GM12878 (cell line): ENCODE measurements around the gene PALD1. TPM values are rescaled to one million over a fixed set of nuclear protein-coding genes. Genes with fewer than 3 reads are reported as not detected.

Experiments used
- ATAC-seq: fragments of 200-7000 bp; cut with Tn5 transposase; 3 replicates; pipeline ENCODE4 v1.9.1; 2020; ENCODE audit warnings: mild to moderate bottlenecking, moderate library complexity
- BruUV-seq: library from RNA; stranded (reverse); fragments of 400-500 nt; replicated peaks from 2 replicates; lab custom pipeline; 2021; lab: Mats Ljungman, UMichigan
- CTCF ChIA-PET: fragments of 300-600 bp; sonication (Branson Sonifier 250); formaldehyde crosslinking; extraction: SDS; loops from one replicate; lab custom pipeline; 2021; ENCODE audit warnings: inconsistent platforms; lab: Yijun Ruan, JAX
- POLR2A ChIA-PET: fragments of 350-600 bp; formaldehyde crosslinking; extraction: SDS; loops from one replicate; lab custom pipeline; 2021; ENCODE audit warnings: inconsistent platforms; lab: Charles Lee
- RAD21 ChIA-PET: fragments of 300-600 bp; sonication (Branson Sonifier 250); formaldehyde crosslinking; loops from one replicate; lab custom pipeline; 2023; ENCODE audit warnings: antibody characterized with exemption; ENCODE audit not compliant: unreplicated experiment; lab: Charles Lee
- SMC1A ChIA-PET: fragments of 300-600 bp; sonication (Branson Sonifier 250); formaldehyde crosslinking; loops from one replicate; lab custom pipeline; 2023; ENCODE audit not compliant: unreplicated experiment, uncharacterized antibody; lab: Charles Lee
- DNase-seq: peaks from one replicate; pipeline ENCODE4 v3.0.0-alpha.2; 2011; ENCODE audit warnings: low read depth, low spot score
- FAIRE-seq: peaks from 3 replicates; lab custom pipeline; 2011; peaks lifted over from hg19 to GRCh38; lab: Jason Lieb, UNC
- H2AFZ ChIP-seq: 2 replicates; pipeline ENCODE4 v1.6.0; 2011; ENCODE audit warnings: low read depth, low read length, control low read depth; ENCODE audit not compliant: control insufficient read depth
- H3K27ac ChIP-seq: 2 replicates; pipeline ENCODE4 v1.5.1; 2011; ENCODE audit warnings: control low read depth; ENCODE audit not compliant: control insufficient read depth, insufficient read depth
- H3K27me3 ChIP-seq, 2 experiments: replicated peaks in 1 of 2; 2 replicates each; pipeline versions ENCODE4 v1.6.0 to v1.6.1; 2011; ENCODE audit warnings: low read length in 1 of 2; ENCODE audit not compliant: control insufficient read depth in 2 of 2, insufficient read depth in 2 of 2
- H3K36me3 ChIP-seq, 2 experiments: 2 replicates each; pipeline ENCODE4 v1.5.1; 2011; ENCODE audit warnings: low read length in 1 of 2; ENCODE audit not compliant: control insufficient read depth in 2 of 2, insufficient read depth in 2 of 2
- H3K4me1 ChIP-seq: 2 replicates; pipeline ENCODE4 v1.6.1; 2011; ENCODE audit warnings: mild to moderate bottlenecking, low read length, moderate library complexity, mixed read lengths; ENCODE audit not compliant: control insufficient read depth, insufficient read depth
- H3K4me2 ChIP-seq: 2 replicates; pipeline ENCODE4 v1.6.0; 2011; ENCODE audit warnings: control low read depth; ENCODE audit not compliant: control insufficient read depth, insufficient read depth
- H3K4me3 ChIP-seq: fragments of 200-600 bp; sonication (generic); 2 replicates; pipeline ENCODE4 v1.5.1; 2016
- H3K79me2 ChIP-seq: 2 replicates; pipeline ENCODE4 v1.6.0; 2011; ENCODE audit warnings: low read length; ENCODE audit not compliant: control insufficient read depth, insufficient read depth
- H3K9ac ChIP-seq: 2 replicates; pipeline ENCODE4 v1.8.0; 2011; ENCODE audit warnings: low read length, control low read depth, mixed read lengths; ENCODE audit not compliant: control insufficient read depth, insufficient read depth
- H3K9me3 ChIP-seq: replicated peaks from 3 replicates; pipeline ENCODE4 v1.5.1; 2011; ENCODE audit warnings: mild to moderate bottlenecking, low read length; ENCODE audit not compliant: control insufficient read depth, insufficient read depth
- H4K20me1 ChIP-seq: 2 replicates; pipeline ENCODE4 v1.6.0; 2011; ENCODE audit not compliant: control insufficient read depth, insufficient read depth
- BCL11A ChIP-seq: IDR thresholded peaks from 2 replicates; pipeline ENCODE4 v1.6.1; 2011; ENCODE audit warnings: low read depth, low read length
- CREB1 ChIP-seq: IDR thresholded peaks from 2 replicates; pipeline ENCODE4 v1.6.1; 2012; ENCODE audit warnings: low read depth, mild to moderate bottlenecking, inconsistent platforms
- E2F8 ChIP-seq: fragments of 450-650 bp; IDR thresholded peaks from 2 replicates; pipeline ENCODE4 v1.6.1; 2018; ENCODE audit warnings: mild to moderate bottlenecking, low read depth, moderate library complexity; ENCODE audit not compliant: partially characterized antibody
- EP300 ChIP-seq, 2 experiments: fragments of 150-350 bp in 1 of 2; IDR thresholded peaks; 2 replicates each; pipeline ENCODE4 v1.6.1; 2011 to 2012; ENCODE audit warnings: low read depth in 2 of 2, low read length in 2 of 2, borderline replicate concordance in 1 of 2, improper control_type of control experiment in 1 of 2, inconsistent platforms in 1 of 2; ENCODE audit not compliant: control insufficient read depth in 1 of 2
- ESRRA ChIP-seq: IDR thresholded peaks from 2 replicates; pipeline ENCODE4 v1.6.1; 2012; ENCODE audit warnings: mild to moderate bottlenecking, low read length, improper control_type of control experiment
- EZH2 ChIP-seq: IDR thresholded peaks from 2 replicates; pipeline ENCODE4 v1.6.1; 2012; ENCODE audit warnings: low read depth, mild to moderate bottlenecking, control low read depth, inconsistent platforms, low read length, borderline replicate concordance; ENCODE audit not compliant: control insufficient read depth
- HDAC2 ChIP-seq: fragments of 200-600 bp; sonication (generic); IDR thresholded peaks from 2 replicates; pipeline ENCODE4 v1.6.1; 2017
- HSF1 ChIP-seq: fragments of 150-350 bp; IDR thresholded peaks from 2 replicates; pipeline ENCODE4 v1.6.1; 2014; ENCODE audit warnings: mild to moderate bottlenecking, low read depth, low read length
- LARP7 ChIP-seq: fragments of 450-650 bp; IDR thresholded peaks from 2 replicates; pipeline ENCODE4 v1.6.1; 2017; ENCODE audit warnings: mild to moderate bottlenecking
- NFYA ChIP-seq: IDR thresholded peaks from 2 replicates; pipeline ENCODE4 v1.6.1; 2011; ENCODE audit warnings: low read depth, mild to moderate bottlenecking, low read length, improper control_type of control experiment, borderline replicate concordance
- PKNOX1 ChIP-seq: fragments of 450-650 bp; IDR thresholded peaks from 2 replicates; pipeline ENCODE4 v1.6.1; 2016; ENCODE audit warnings: mild to moderate bottlenecking
- RAD21 ChIP-seq: IDR thresholded peaks from 2 replicates; pipeline ENCODE4 v1.6.1; 2011; ENCODE audit warnings: mild to moderate bottlenecking, low read depth, low read length, moderate library complexity; ENCODE audit not compliant: insufficient read depth
- RB1 ChIP-seq: fragments of 450-650 bp; formaldehyde crosslinking; IDR thresholded peaks from 2 replicates; pipeline ENCODE4 v1.6.1; 2017; ENCODE audit warnings: mild to moderate bottlenecking, borderline replicate concordance
- RCOR1 ChIP-seq: conservative IDR thresholded peaks from 2 replicates; pipeline ENCODE4 v1.6.1; 2012; ENCODE audit warnings: low read depth, low read length, improper control_type of control experiment
- SRF ChIP-seq, 2 experiments: IDR thresholded peaks; 2 replicates each; pipeline ENCODE4 v1.6.1; 2011; ENCODE audit warnings: low read depth in 2 of 2, low read length in 2 of 2, mild to moderate bottlenecking in 1 of 2, moderate library complexity in 1 of 2
- STAT1 ChIP-seq: fragments of 450-650 bp; conservative IDR thresholded peaks from 2 replicates; pipeline ENCODE4 v1.6.1; 2014; ENCODE audit warnings: antibody characterized with exemption, mild to moderate bottlenecking
- ZBTB33 ChIP-seq: fragments of 450-650 bp; IDR thresholded peaks from 2 replicates; pipeline ENCODE4 v1.6.1; 2017; ENCODE audit warnings: mild to moderate bottlenecking
- ZZZ3 ChIP-seq: IDR thresholded peaks from 2 replicates; pipeline ENCODE4 v1.6.1; 2011; ENCODE audit warnings: low read depth; ENCODE audit not compliant: control insufficient read depth, insufficient read length
- WGBS: methylation state at CpG from one replicate; pipeline ENCODE4 v1.1.6; 2016; ENCODE audit warnings: low lambda C conversion rate; ENCODE audit not compliant: insufficient replicate concordance, insufficient coverage; ENCODE audit errors: missing lambda C conversion rate; 5-methylcytosine and 5-hydroxymethylcytosine counted together
- in situ Hi-C: fragments of 300-500 bp; cut with MboI; formaldehyde crosslinking; loops from 9 replicates; pipeline ENCODE4 v1.14.3; 2018; ENCODE audit warnings: mixed read lengths
- intact Hi-C: fragments of 100-400 bp; cut with micrococcal nuclease; formaldehyde crosslinking; loops from one replicate; pipeline ENCODE4 v1.14.2; 2022; ENCODE audit not compliant: unreplicated experiment
- polyA plus RNA-seq, 11 experiments: library from polyadenylated mRNA; depleted of rRNA in 4 of 11; unstranded in 6 of 11; stranded (reverse) in 5 of 11; fragments of >200 nt; fragmentation: Nextera tagmentation in 4 of 11; fragmentation: Illumina TruSeq in 1 of 11; extraction: Ambion mirVana in 4 of 11; extraction: Trizol in 1 of 11; gene quantifications; 1 replicate in 1 of 11; 2 replicates in 10 of 11; pipeline versions ENCODE4 v1.2.1 to v1.2.3, GENCODE V29; 2011 to 2016; ENCODE audit warnings: inconsistent platforms in 2 of 11, missing spikeins in 2 of 11, low read depth in 1 of 11
- total RNA-seq, 4 experiments: library from RNA; depleted of rRNA in 3 of 4; stranded (reverse); fragments of >200 nt in 3 of 4; fragmentation: Illumina TruSeq in 1 of 4; extraction: Trizol in 1 of 4; gene quantifications; 2 replicates each; pipeline versions ENCODE4 v1.2.1 to v1.2.3, GENCODE V29; 2013 to 2021

PALD1 gene
- total and polyA plus RNA-seq, 10 of the 15 experiments (the other 5 are each of a cell fraction or from before 2014, with no cell fraction given) = 0.43 to 20.9 (median 9.0) TPM

- no peak for TF ChIP-seq SRF (IDR thresholded peaks at IDR 0.05; ENCODE audit: low read depth in 2 of 2, low read length in 2 of 2)
- TF ChIP-seq NFYA = no peak
- TF ChIP-seq RB1 = no peak
- no peak for TF ChIP-seq EP300 (IDR thresholded peaks at IDR 0.05; ENCODE audit: borderline replicate concordance in 1 of 2, control insufficient read depth in 1 of 2, low read depth in 2 of 2, low read length in 2 of 2)
- no peak for TF ChIP-seq RCOR1
- TF ChIP-seq HDAC2 = no peak
- no peak for TF ChIP-seq ZBTB33
- no peak for TF ChIP-seq PKNOX1
- no peak for TF ChIP-seq ZZZ3
- no peak for TF ChIP-seq CREB1
- TF ChIP-seq STAT1 = no peak
- TF ChIP-seq E2F8 = no peak
- TF ChIP-seq ESRRA = no peak
- TF ChIP-seq RAD21 = no peak
- TF ChIP-seq LARP7 = no peak
- TF ChIP-seq EZH2 = no peak
- TF ChIP-seq HSF1 = no peak
- no peak for TF ChIP-seq BCL11A
- TF ChIP-seq, all 136 proteins: peak for 0
- FAIRE-seq (no peak), DNase-seq (no peak), ATAC-seq (no peak)
- Histone ChIP-seq H3K79me2 (peaks cover 10% of the 10 kb centered on the region), H3K4me1 (peaks cover 30% of the 10 kb centered on the region), H2AFZ (no peak overlapping the region), H3K9ac (no peak overlapping the region), H3K27ac (no peak overlapping the region), H3K9me3 (no peaks in the 10 kb centered on the region), H3K4me2 (no peak overlapping the region), H4K20me1 (no peaks in the 10 kb centered on the region), H3K4me3 (no peak overlapping the region), H3K27me3 (no peaks in the 10 kb centered on the region), H3K36me3 (no peaks in the 10 kb centered on the region; a peak in 1 of 4 replicates)
- BruUV-seq = no TSS peak
- ChIA-PET RAD21 (no interaction called here), SMC1A (interaction anchor here (1.5 kb wide), 1 partner anchor 12 kb away, joined by 5 read pairs; no protein-coding TSS in a partner anchor), POLR2A (interaction anchor here (0.5 kb wide), 1 partner anchor 223 kb away, joined by 3 read pairs; no protein-coding TSS in a partner anchor), CTCF (interaction anchor here (1.9 kb wide), 1 partner anchor 10 kb away, joined by 4 read pairs; no protein-coding TSS in a partner anchor)
- in situ Hi-C loops = no loop called here
- 51% methylated on average over 3 of the region's 3 CpGs for WGBS
- intact Hi-C loops = no loop called here
Observed at GRCh38 chr10:70487824-70488223, 9.3 kb downstream of the PALD1 start.
